GM12891 (cell line): ENCODE data around the gene CCNDBP1.

Experiments used
- PAX5 ChIP-seq: IDR thresholded peaks from 2 replicates; pipeline ENCODE4 v1.6.1; 2011; ENCODE audit warnings: low read length, moderate library complexity, mild to moderate bottlenecking; ENCODE audit not compliant: insufficient read depth, severe bottlenecking
- POLR2A ChIP-seq: IDR thresholded peaks from 2 replicates; pipeline ENCODE4 v1.6.1; 2011; ENCODE audit warnings: low read depth, low read length, control low read depth
- POLR2AphosphoS5 ChIP-seq: IDR thresholded peaks from 2 replicates; pipeline ENCODE4 v1.6.1; 2011; ENCODE audit warnings: low read depth, low read length, control low read depth
- SPI1 ChIP-seq: IDR thresholded peaks from 2 replicates; pipeline ENCODE4 v1.6.1; 2011; ENCODE audit warnings: low read depth, low read length, control low read depth
- TAF1 ChIP-seq: IDR thresholded peaks from 2 replicates; pipeline ENCODE4 v1.6.1; 2011; ENCODE audit warnings: low read depth, low read length, control low read depth

DNA sequence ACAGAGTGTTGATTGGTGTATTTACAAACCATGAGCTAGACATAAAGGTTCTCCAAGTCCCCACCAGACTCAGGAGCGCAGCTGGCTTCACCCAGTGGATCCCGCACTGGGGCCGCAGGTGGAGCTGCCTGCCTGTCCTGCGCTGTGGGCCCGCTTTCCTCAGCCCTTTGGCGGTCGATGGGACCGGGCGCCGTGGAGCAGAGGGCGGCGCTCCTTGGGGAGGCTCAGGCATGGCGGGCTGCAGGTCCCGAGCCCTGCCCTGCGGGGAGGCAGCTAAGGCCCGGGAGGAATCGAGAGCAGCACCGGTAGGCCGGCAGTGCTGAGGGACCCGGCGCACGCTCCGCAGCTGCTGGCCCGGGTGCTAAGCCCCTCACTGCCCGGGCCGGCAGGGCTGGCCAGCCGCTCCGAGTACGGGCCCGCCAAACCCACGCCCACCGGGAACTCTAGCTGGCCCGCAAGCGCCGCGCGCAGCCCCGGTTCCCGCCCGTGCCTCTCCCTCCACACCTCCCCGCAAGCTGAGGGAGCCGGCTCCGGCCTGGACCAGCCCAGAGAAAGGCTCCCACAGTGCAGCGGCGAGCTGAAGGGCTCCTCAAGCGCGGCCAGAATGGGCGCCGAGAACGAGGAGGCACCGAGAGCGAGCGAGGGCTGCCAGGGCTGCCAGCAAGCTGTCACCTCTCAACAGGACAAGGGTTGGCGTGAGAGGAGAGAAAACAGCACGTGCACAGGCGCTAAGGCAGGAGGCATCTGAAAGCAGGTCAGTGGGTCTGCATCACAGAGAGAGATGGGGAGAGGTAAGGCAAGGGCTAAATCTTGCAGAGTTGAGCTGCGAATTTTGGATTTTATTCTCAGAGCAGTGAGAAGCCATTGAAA is 41.5 kb downstream of the CCNDBP1 start:
- TF ChIP-seq POLR2AphosphoS5 (no peak), TAF1 (no peak), POLR2A (no peak), SPI1 (no peak), PAX5 (no peak)
